T-helper 22 cell (primary cell): Measurements from ENCODE around the gene GADD45B.
"Not testable (repeated sequence)": the region's sequence is repeated elsewhere in the genome, so short reads cannot be mapped to it uniquely, and the experiment has no call there.

Experiments
- DNase-seq: peaks from one replicate; pipeline ENCODE4 v3.0.0-alpha.2; 2020; ENCODE audit warnings: low read depth

GADD45B gene

GRCh38 chr19:2488405-2488941, 12.5 kb downstream of the GADD45B start:
- DNase-seq: no peak

- no peak for DNase-seq
These were observed 13.2 kb downstream of the GADD45B start for GRCh38 chr19:2488942-2489731.

- DNase-seq: no peak
These were observed 14.7 kb downstream of the GADD45B start for GRCh38 chr19:2490659-2491058.

GRCh38 chr19:2491130-2491801, 15.3 kb downstream of the GADD45B start:
- DNase-seq: no peak

- DNase-seq: no peak
These were observed 16.9 kb downstream of the GADD45B start for GRCh38 chr19:2492870-2493269.

GRCh38 chr19:2493448-2493847, 17.5 kb downstream of the GADD45B start:
- DNase-seq: not testable (repeated sequence)

- DNase-seq: no peak
These were observed 18.1 kb downstream of the GADD45B start for GRCh38 chr19:2494084-2494446.

GRCh38 chr19:2494447-2495129, 18.7 kb downstream of the GADD45B start:
- DNase-seq: peak; percentile 67

GRCh38 chr19:2495130-2495641, 19.3 kb downstream of the GADD45B start:
- no peak for DNase-seq

GRCh38 chr19:2495651-2496316, 19.9 kb downstream of the GADD45B start:
- no peak for DNase-seq

- DNase-seq: no peak
These were observed 21.3 kb downstream of the GADD45B start for GRCh38 chr19:2497186-2497585.

GRCh38 chr19:2500156-2500555, 24.2 kb downstream of the GADD45B start:
- DNase-seq: no peak

GRCh38 chr19:2500841-2501261, 24.9 kb downstream of the GADD45B start:
- DNase-seq: no peak

- peak; percentile 72 for DNase-seq
These were observed 27.7 kb downstream of the GADD45B start for GRCh38 chr19:2503521-2504109.

- not testable (repeated sequence) for DNase-seq
These were observed 30.7 kb downstream of the GADD45B start for GRCh38 chr19:2506656-2507055.

- peak; percentile 30 for DNase-seq
These were observed 31.2 kb downstream of the GADD45B start for GRCh38 chr19:2507109-2507508.

GRCh38 chr19:2509096-2509495, 33.2 kb downstream of the GADD45B start:
- no peak for DNase-seq

GRCh38 chr19:2511570-2511969, 35.6 kb downstream of the GADD45B start:
- DNase-seq: no peak

- no peak for DNase-seq
These were observed 36.1 kb downstream of the GADD45B start for GRCh38 chr19:2511991-2512390.

- no peak for DNase-seq
These were observed 36.9 kb downstream of the GADD45B start for GRCh38 chr19:2512523-2513431.
